Right lobe of liver (tissue), 6 donors: ENCODE results near the gene SNRNP25. TPM values are rescaled to one million over a fixed set of nuclear protein-coding genes. Genes with fewer than 3 reads are reported as not detected.
"Not testable (repeated sequence)": the region's sequence is repeated elsewhere in the genome, so short reads cannot be mapped to it uniquely, and the experiment has no call there.

Source experiments
- ATAC-seq, 4 donors: fragments of 200-7000 bp; cut with Tn5 transposase; one replicate each; pipeline ENCODE4 v1.9.1; 2020; ENCODE audit warnings: mild to moderate bottlenecking in 4 of 4, moderate library complexity in 4 of 4
- DNase-seq, 3 donors: peaks; one replicate each; pipeline ENCODE4 v3.0.0-alpha.2; 2020
- H3K27ac ChIP-seq, 3 donors: fragments of 200-600 bp; one replicate each; pipeline ENCODE4 v1.8.0; 2022
- H3K27me3 ChIP-seq, 2 donors: fragments of 200-600 bp; one replicate each; pipeline ENCODE4 v1.8.0; 2022
- H3K36me3 ChIP-seq, 4 donors: fragments of 200-600 bp; sonication (generic) in 1 of 4; one replicate each; pipeline versions ENCODE4 v1.5.1 to v1.8.0; 2017 to 2022; ENCODE audit warnings: control low read depth in 1 of 4
- H3K4me1 ChIP-seq, 4 donors: fragments of 200-600 bp; sonication (generic) in 1 of 4; one replicate each; pipeline versions ENCODE4 v1.5.1 to v1.8.0; 2017 to 2022; ENCODE audit warnings: control low read depth in 1 of 4
- H3K4me3 ChIP-seq, 3 donors: fragments of 200-600 bp; one replicate each; pipeline ENCODE4 v1.8.0; 2022
- H3K9me3 ChIP-seq, 4 donors: fragments of 200-600 bp; sonication (generic) in 1 of 4; one replicate each; pipeline versions ENCODE4 v1.5.1 to v1.8.0; 2017 to 2022; ENCODE audit warnings: control low read depth in 1 of 4
- CTCF ChIP-seq, 4 donors: fragments of 200-600 bp in 3 of 4; fragments of 450-650 bp in 1 of 4; IDR thresholded peaks; one replicate each; pipeline versions ENCODE4 v1.5.1 to v1.8.0; 2016 to 2022; ENCODE audit warnings: antibody characterized with exemption in 4 of 4, mild to moderate bottlenecking in 2 of 4
- POLR2A ChIP-seq: fragments of 450-650 bp; IDR thresholded peaks from one replicate; pipeline ENCODE4 v1.6.1; 2017; ENCODE audit warnings: antibody characterized with exemption, mild to moderate bottlenecking
- WGBS: methylation state at CpG from one replicate; pipeline ENCODE4 v1.1.6; 2018; ENCODE audit warnings: low coverage, low lambda C conversion rate; ENCODE audit not compliant: insufficient coverage; ENCODE audit errors: missing lambda C conversion rate; 5-methylcytosine and 5-hydroxymethylcytosine counted together
- intact Hi-C, 2 donors: fragments of 100-400 bp; cut with DNase I; formaldehyde crosslinking; loops; one replicate each; pipeline versions ENCODE4 v1.11.2 to v1.14.1; 2022
- long read RNA-seq: library from polyadenylated mRNA; unstranded; transcript quantifications from one replicate; pipeline ENCODE4 v2.0.0, GENCODE V29; 2019
- total RNA-seq, 6 experiments: library from RNA; depleted of rRNA in 2 of 6; stranded (reverse); fragments of >200 nt in 2 of 6; fragmentation: NEBNext Ultra II Directional in 3 of 6; extraction: Animal tissue kit (Norgen Biotek cat#: 25700) in 3 of 6; gene quantifications; one replicate each; pipeline versions ENCODE4 v1.1.0 to v1.2.4, GENCODE V29; 2016 to 2023
- donor health status: DM: no; HTN: yes; CAD: no.
- donor health status: DM: no; HTN: no; CAD: no.
- donor health status: DM: no; HTN: no; CAD: no.
- donor health status: DM: no; HTN: yes; CAD: no.
- donor health status: DM: no; HTN: yes; CAD: no.

The SNRNP25 gene
- 10 to 100 TPM; 11.7 to 15.9 (median 14.8) TPM for total RNA-seq
- long read RNA-seq, transcript SNRNP25-201 (5 exons, 1,905 nt), result major isoform, 14 of 14 reads
- long read RNA-seq, partial matches to known transcripts, result 0 of 14 reads
- long read RNA-seq, other reads (novel, unspliced or antisense), result 0 of 14 reads

GRCh38 chr16:53346-54236 lies at the start of gene SNRNP25, which contains the start of gene POLR3K:
SNRNP25 (plus strand) TSS chr16:53828; CDS start chr16:54017, 189 bp downstream.
POLR3K (minus strand) TSS chr16:53608; CDS start chr16:53586, 22 bp downstream.
- Histone ChIP-seq H3K27ac (peak within 1 kb of the TSS in 2 of 3 donors; percentile 44 to 47), H3K4me3 (peak within 1 kb of the TSS; percentile 78 to 93 (median 87)), H3K9me3 (no peaks in the 10 kb centered on the region), H3K27me3 (no peaks in the 10 kb centered on the region), H3K36me3 (peaks cover 0 to 21% (median 2%) of the 10 kb centered on the region in 4 donors), H3K4me1 (peaks cover 0 to 17% (median 2%) of the 10 kb centered on the region in 4 donors)
- WGBS, result 0% methylated on average over 43 of the region's 91 CpGs
- intact Hi-C loops, result no loop called here
- TF ChIP-seq POLR2A, result peak; percentile 77
- no peak for TF ChIP-seq CTCF (IDR thresholded peaks at IDR 0.05)
- peak; percentile 99 to 100 (median 99) for DNase-seq
- ATAC-seq, result peak; percentile 95 to 99 (median 96)

- DNase-seq (peak in 2 of 3 donors; percentile 49 to 51), ATAC-seq (peak; percentile 69 to 95 (median 82))
- Histone ChIP-seq H3K27me3 (no peaks in the 10 kb centered on the region), H3K9me3 (no peaks in the 10 kb centered on the region), H3K4me1 (no peaks in the 10 kb centered on the region), H3K27ac (no peak overlapping the region), H3K36me3 (no peaks in the 10 kb centered on the region), H3K4me3 (no peak overlapping the region)
- no peak for TF ChIP-seq POLR2A
- TF ChIP-seq CTCF (IDR thresholded peaks at IDR 0.05), result no peak
- intact Hi-C loops, result no loop called here
- WGBS, result 78% methylated on average over 29 of the region's 48 CpGs
Measured at GRCh38 chr16:9903-10665, 43.5 kb upstream of the SNRNP25 start.

- TF ChIP-seq CTCF (IDR thresholded peaks at IDR 0.05), result peak; percentile 24 to 42 (median 31)
- H3K4me3 ChIP-seq, H3K36me3 ChIP-seq, H3K9me3 ChIP-seq, intact Hi-C loops, H3K27me3 ChIP-seq, H3K4me1 ChIP-seq, H3K27ac ChIP-seq: not testable (repeated sequence)
- DNase-seq (peak; percentile 93 to 97 (median 94)), ATAC-seq (peak in 1 of 4 donors; percentile 53)
- WGBS, result 28% methylated on average over 7 of the region's 27 CpGs
Measured at GRCh38 chr16:10772-11171, 42.9 kb upstream of the SNRNP25 start.

GRCh38 chr16:17062-17765 lies 36.4 kb upstream of the SNRNP25 start:
- intact Hi-C loops, H3K4me3 ChIP-seq, H3K27me3 ChIP-seq, DNase-seq, H3K4me1 ChIP-seq, H3K36me3 ChIP-seq, H3K9me3 ChIP-seq, ATAC-seq, H3K27ac ChIP-seq: not testable (repeated sequence)
- 89% methylated on average over 3 of the region's 20 CpGs for WGBS

GRCh38 chr16:20886-21285 lies 32.7 kb upstream of the SNRNP25 start:
- H3K4me1 ChIP-seq, H3K27me3 ChIP-seq, intact Hi-C loops, ATAC-seq, H3K36me3 ChIP-seq, H3K4me3 ChIP-seq, H3K9me3 ChIP-seq, H3K27ac ChIP-seq, DNase-seq: not testable (repeated sequence)
- WGBS, result 79% methylated on average over 12 of the region's 12 CpGs

- H3K27me3 ChIP-seq, H3K27ac ChIP-seq, intact Hi-C loops, H3K4me1 ChIP-seq, H3K36me3 ChIP-seq, H3K9me3 ChIP-seq, DNase-seq, H3K4me3 ChIP-seq: not testable (repeated sequence)
- WGBS, result 93% methylated on average over 5 of the region's 22 CpGs
- peak in 1 of 4 donors; percentile 8 for ATAC-seq
Measured at GRCh38 chr16:24151-24550, 29.5 kb upstream of the SNRNP25 start.

GRCh38 chr16:25926-26348 lies 27.7 kb upstream of the SNRNP25 start:
- intact Hi-C loops, H3K9me3 ChIP-seq, H3K4me1 ChIP-seq, H3K27me3 ChIP-seq, H3K36me3 ChIP-seq, H3K27ac ChIP-seq, DNase-seq, H3K4me3 ChIP-seq: not testable (repeated sequence)
- ATAC-seq, result peak in 1 of 4 donors; percentile 13
- WGBS, result 41% methylated on average over 2 of the region's 5 CpGs
